AG09309 (cell line): ENCODE results near the gene RNF208.

Experiments used
- DNase-seq: peaks from one replicate; pipeline ENCODE4 v3.0.0-alpha.2; 2010; ENCODE audit warnings: low read depth
- H3K4me3 ChIP-seq: 2 replicates; pipeline ENCODE4 v1.5.1; 2011; ENCODE audit warnings: mild to moderate bottlenecking, low read depth, low read length, moderate library complexity; ENCODE audit not compliant: control insufficient read depth
- CTCF ChIP-seq: IDR thresholded peaks from 2 replicates; pipeline ENCODE4 v1.5.1; 2011; ENCODE audit warnings: mild to moderate bottlenecking, low read depth, low read length, inconsistent platforms; ENCODE audit not compliant: insufficient read depth, control insufficient read depth; ENCODE audit errors: missing control alignments

The RNF208 gene

GRCh38 chr9:137198051-137198901 lies 23.8 kb downstream of the RNF208 start:
- H3K4me3 ChIP-seq: peak overlapping the region; percentile 42
- no peak for TF ChIP-seq CTCF
- no peak for DNase-seq

- no peak overlapping the region for H3K4me3 ChIP-seq
- no peak for DNase-seq
- TF ChIP-seq CTCF: no peak
These were observed 26.4 kb downstream of the RNF208 start for GRCh38 chr9:137195525-137196220.

- DNase-seq: no peak
- TF ChIP-seq CTCF: no peak
- no peak overlapping the region for H3K4me3 ChIP-seq
These were observed 27.1 kb downstream of the RNF208 start for GRCh38 chr9:137194909-137195308.

- no peak overlapping the region for H3K4me3 ChIP-seq
- TF ChIP-seq CTCF: no peak
- no peak for DNase-seq
These were observed 27.7 kb downstream of the RNF208 start for GRCh38 chr9:137194388-137194787.

- H3K4me3 ChIP-seq: no peak overlapping the region
- no peak for DNase-seq
- no peak for TF ChIP-seq CTCF
These were observed 28.3 kb downstream of the RNF208 start for GRCh38 chr9:137193771-137194170.

- no peak overlapping the region for H3K4me3 ChIP-seq
- no peak for DNase-seq
- TF ChIP-seq CTCF: no peak
These were observed 29.2 kb downstream of the RNF208 start for GRCh38 chr9:137192859-137193258.
